ENCODE data around the gene PARVA. TPM values are rescaled to one million over a fixed set of nuclear protein-coding genes. Genes with fewer than 3 reads are reported as not detected.

The PARVA gene
- total and polyA plus RNA-seq, 2 of the 4 experiments (the other 2 are of a cell fraction): 65.2 to 80.2 TPM

GRCh38 chr11:12540913-12541582, 163.7 kb downstream of the PARVA start (continued):
- TF ChIP-seq CTCF (conservative IDR thresholded peaks at IDR 0.05; ENCODE audit: low read depth, low read length) (peak; percentile 42), POLR2A (IDR thresholded peaks at IDR 0.05; ENCODE audit: low read depth, low read length) (no peak; the same call in 1 of the 2 replicates), BHLHE40 (IDR thresholded peaks at IDR 0.05; ENCODE audit: low read depth, low read length) (no peak), ELK1 (IDR thresholded peaks at IDR 0.05; ENCODE audit: borderline replicate concordance, low read depth, low read length) (no peak), MXI1 (IDR thresholded peaks at IDR 0.05; ENCODE audit: borderline replicate concordance, low read depth, low read length) (no peak)
